GM19043 (cell line): ENCODE results near the gene TOMM40L.
A peak's percentile ranks its signal among the peaks of the same experiment; 100 is the strongest.

ENCODE experiments used
- ATAC-seq: cut with Tn5 transposase; IDR thresholded peaks from one replicate; pipeline ENCODE4 v1.9.1; 2021; ENCODE audit warnings: low read depth; ENCODE audit not compliant: unreplicated experiment

Gene TOMM40L

GRCh38 chr1:161196521-161197451, 29.1 kb upstream of the TOMM40L start:
- no peak for ATAC-seq

DNA sequence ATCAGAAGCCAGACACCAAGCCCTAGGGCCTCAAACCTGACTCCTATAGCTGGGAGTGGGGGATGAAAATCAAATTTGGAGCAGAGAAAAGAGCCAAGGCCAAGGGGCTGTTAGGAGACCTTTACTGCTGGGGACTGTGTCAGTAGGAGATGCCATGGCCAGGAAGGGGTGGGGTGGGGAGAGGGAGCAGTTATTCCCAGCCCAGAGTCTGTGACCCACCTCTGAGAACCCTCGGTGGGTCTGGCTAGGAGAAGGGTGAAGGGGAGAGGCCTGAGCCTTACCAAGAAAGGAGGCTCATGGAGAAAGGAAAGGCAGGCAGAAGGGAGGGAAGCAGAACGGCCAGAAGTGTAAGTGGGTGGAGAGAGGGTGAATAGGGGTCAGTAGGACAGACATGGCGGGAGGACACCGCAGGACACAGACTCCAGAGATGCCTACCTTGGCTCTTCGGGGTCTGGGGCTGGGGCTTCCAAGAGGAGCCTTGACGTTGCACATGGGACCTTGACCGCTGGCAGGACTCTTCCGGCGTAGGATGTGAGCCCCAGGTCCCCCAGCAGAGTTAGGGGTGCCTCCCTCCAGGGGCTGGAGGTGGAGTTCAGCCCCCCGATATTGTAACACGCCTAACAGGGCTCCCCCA, 28.2 kb upstream of the TOMM40L start:
- ATAC-seq: no peak

- ATAC-seq: no peak
These were observed 27.5 kb upstream of the TOMM40L start for GRCh38 chr1:161198194-161198896.

GRCh38 chr1:161198897-161199431, 26.9 kb upstream of the TOMM40L start, which contains the start of gene ADAMTS4:
ADAMTS4 (minus strand) TSS chr1:161199054; CDS start chr1:161198627, 427 bp downstream.
- no peak for ATAC-seq

GRCh38 chr1:161199506-161200139, 26.2 kb upstream of the TOMM40L start:
- ATAC-seq: no peak

GRCh38 chr1:161200421-161200991, 25.4 kb upstream of the TOMM40L start:
- no peak for ATAC-seq

DNA sequence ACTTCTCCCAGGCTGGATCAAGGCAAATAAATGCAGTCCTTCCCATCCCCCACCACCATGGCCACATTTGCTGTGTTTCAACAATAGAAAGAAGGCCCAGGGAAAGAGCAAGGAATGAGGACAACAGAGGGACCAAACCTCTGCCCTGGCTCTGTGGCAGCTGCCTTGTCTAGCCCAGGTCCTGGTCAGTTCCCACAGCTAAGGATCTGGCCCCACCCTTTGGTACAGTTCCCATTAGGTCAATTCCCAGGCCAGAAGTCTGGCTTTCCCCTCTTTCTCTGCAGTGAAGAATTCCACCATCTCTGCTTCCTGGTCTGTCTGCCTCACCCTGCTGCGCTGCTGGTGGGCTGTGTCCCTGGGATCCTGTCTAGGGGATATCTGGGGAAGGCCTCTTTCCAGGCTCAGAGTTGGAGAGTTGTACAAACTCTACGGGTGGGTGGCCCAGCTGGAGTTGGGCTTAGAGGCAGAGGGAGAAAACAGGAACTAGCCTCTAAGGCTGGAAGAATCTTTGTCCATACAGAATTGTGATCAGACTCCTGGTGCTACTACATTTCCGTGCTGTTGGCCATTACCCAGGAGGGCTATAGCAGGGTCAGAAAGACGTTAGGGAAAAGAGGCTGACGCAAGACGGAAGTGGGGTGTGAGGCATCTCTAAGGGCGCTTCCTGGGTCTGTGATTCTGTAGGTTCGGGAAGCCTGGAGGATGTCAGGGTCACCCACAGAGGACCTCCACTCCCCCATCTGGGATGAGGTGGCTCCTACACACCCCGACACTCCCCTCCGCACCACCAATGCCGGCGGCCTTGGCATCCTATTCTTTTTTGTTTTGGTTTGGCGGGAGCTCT, 24.6 kb upstream of the TOMM40L start:
- ATAC-seq: no peak

DNA sequence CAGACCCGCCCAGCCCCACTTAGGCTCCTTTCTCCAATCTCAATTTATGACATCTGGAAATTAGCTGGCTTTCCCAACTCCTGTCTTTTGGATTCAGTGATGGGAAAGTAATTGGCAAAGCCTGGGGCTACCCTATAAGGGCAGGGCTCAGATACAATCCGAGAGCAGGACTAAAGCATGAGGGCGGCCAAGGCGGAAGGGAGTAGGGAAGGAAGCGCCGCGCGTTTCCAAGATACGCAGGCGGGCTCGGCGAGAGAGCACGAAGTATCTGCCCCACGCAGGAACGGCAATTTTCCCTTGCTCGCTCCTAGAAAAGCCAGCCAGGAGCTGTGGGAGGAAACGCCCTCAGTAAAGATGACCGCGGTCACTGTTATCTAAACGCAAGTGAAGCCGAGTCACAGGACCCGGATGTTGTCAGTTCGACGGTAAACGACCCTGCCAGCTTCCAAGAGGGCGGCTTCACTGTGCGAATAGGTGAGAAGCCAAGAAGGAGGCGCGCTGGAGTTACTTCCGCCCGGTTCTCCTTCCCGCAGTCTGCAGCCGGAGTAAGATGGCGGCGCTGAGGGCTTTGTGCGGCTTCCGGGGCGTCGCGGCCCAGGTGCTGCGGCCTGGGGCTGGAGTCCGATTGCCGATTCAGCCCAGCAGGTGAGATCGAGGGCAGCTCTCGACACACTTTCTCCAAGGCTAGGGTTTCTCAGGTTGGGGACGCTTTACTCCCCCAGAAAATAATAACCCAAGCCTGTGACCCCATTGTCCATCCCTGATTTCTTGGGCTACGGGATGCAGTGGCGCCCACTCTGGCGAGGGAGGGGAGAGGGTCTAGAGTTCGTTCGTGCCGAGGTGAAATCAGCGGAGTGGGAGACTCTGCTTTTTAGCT, 23.8 kb upstream of the TOMM40L start, which contains the start of gene NDUFS2:
Gene NDUFS2 (plus strand): TSS at position 532 of the 877 bp plus-strand sequence. CDS start 19 bp downstream, at position 551.
- peak; percentile 98 for ATAC-seq

DNA sequence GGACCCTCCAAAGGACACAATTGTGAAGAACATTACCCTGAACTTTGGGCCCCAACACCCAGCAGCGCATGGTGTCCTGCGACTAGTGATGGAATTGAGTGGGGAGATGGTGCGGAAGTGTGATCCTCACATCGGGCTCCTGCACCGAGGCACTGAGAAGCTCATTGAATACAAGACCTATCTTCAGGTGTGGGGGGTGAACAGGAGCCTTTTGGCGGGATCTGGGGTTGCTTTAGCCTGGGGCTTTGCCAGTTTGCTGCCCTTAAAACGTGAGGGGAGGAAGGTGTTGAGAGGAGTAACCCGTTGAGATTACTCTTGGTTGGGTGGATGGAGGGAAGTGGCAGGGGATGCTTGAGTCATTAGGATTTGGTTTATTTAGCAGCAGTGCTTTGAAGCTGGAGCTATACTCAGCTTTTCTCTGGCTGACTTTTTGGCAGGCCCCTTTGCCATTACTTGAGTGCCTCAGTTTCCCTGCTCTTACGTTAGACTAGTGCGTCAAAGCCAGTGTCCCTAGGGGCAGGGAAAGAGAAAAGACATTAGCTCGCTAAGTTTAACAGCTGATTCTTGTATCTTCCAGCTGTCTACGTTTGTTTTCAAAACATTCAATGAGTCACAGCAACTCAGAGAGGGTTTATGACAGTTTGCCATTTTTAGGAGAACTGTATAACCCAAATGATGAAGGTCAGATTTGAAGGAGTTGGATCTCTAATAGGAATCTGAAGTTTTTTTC, 19.3 kb upstream of the TOMM40L start:
- no peak for ATAC-seq

GRCh38 chr1:161207173-161207572, 18.7 kb upstream of the TOMM40L start:
- no peak for ATAC-seq

- no peak for ATAC-seq
These were observed 16.0 kb upstream of the TOMM40L start for GRCh38 chr1:161209790-161210409.

GRCh38 chr1:161214369-161214768, 11.5 kb upstream of the TOMM40L start:
- no peak for ATAC-seq

GRCh38 chr1:161215076-161215475, 10.8 kb upstream of the TOMM40L start, which contains the start of gene FCER1G:
FCER1G (plus strand) TSS chr1:161215295; CDS start chr1:161215322, 27 bp downstream.
- no peak for ATAC-seq

DNA sequence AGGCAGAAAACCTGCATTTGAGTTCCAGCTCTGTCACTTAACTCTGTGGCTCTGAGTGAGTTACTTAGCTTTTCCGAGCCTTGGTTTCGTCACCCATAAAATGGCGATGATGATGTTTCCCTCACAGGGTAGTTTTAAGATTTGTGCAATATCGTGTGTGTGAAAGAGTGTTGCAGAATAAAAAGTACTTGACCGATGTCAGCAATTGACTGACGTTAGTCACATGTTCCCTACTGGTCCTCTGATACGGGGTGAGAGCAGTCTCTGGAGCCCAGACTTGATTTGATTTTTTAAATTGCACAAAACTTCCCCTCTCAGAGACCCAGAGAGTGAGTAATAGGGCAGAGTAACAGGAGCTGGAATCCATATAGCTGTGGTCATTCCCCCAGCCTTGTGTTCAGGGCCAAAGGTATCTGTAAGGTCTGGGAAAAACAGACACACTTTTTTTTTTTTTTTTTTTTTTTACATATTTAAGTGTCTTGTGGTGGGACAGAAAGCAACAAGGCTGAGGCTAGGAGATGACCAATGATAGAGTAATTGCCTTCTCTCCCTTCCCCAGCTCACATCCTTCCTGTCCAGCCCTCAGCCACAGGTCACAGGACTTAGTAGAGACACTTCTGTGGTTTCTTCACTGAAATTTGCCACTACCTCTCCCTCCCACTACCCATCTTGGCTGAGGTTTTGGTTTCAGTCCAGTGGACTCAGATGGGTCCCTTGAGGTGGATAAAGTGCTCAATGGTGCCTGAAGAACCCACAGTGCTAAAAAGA, 8.7 kb upstream of the TOMM40L start:
- ATAC-seq: peak; percentile 90

GRCh38 chr1:161217831-161218230, 8.0 kb upstream of the TOMM40L start:
- ATAC-seq: no peak
